K562 (cell line): ENCODE measurements around the gene RAI14. TPM values are rescaled to one million over a fixed set of nuclear protein-coding genes. Genes with fewer than 3 reads are reported as not detected.

Experiments
- KAT8 ChIP-seq: fragments of 450-650 bp; IDR thresholded peaks from 2 replicates; pipeline ENCODE4 v1.6.1; 2016; ENCODE audit warnings: low read depth, mild to moderate bottlenecking
- NFIC ChIP-seq: fragments of 450-650 bp; IDR thresholded peaks from 2 replicates; pipeline ENCODE4 v1.6.1; 2017; ENCODE audit warnings: mild to moderate bottlenecking, inconsistent platforms
- POLR3A ChIP-seq: IDR thresholded peaks from 2 replicates; pipeline ENCODE4 v1.6.1; 2011; ENCODE audit warnings: borderline replicate concordance, mild to moderate bottlenecking, moderate library complexity; ENCODE audit not compliant: insufficient read length, insufficient read depth; ENCODE audit errors: extremely low read depth
- RBBP5 ChIP-seq: fragments of 200-600 bp; sonication (generic); IDR thresholded peaks from 2 replicates; pipeline ENCODE4 v1.6.1; 2012; ENCODE audit warnings: borderline replicate concordance, mild to moderate bottlenecking, low read length, control low read depth, inconsistent platforms; ENCODE audit not compliant: insufficient read depth, poor library complexity, severe bottlenecking
- SMARCB1 ChIP-seq: IDR thresholded peaks from 2 replicates; pipeline ENCODE4 v1.6.1; 2011; ENCODE audit warnings: improper control_type of control experiment, low read depth; ENCODE audit not compliant: insufficient read length
- SMARCE1 ChIP-seq: fragments of 450-650 bp; IDR thresholded peaks from 2 replicates; pipeline ENCODE4 v1.7.1; 2016; ENCODE audit warnings: mild to moderate bottlenecking
- ZC3H11A ChIP-seq: IDR thresholded peaks from 2 replicates; pipeline ENCODE4 v1.6.1; 2012; ENCODE audit warnings: low read depth, low read length, improper control_type of control experiment
- ZNF668 ChIP-seq: fragments of 250-450 bp; sonication (Bioruptor Pico); IDR thresholded peaks from 2 replicates; pipeline ENCODE4 v1.8.0; 2022; ENCODE audit warnings: mild to moderate bottlenecking, inconsistent platforms
- ZNF75A ChIP-seq: fragments of 450-650 bp; formaldehyde crosslinking; IDR thresholded peaks from 2 replicates; pipeline ENCODE4 v1.4.0; 2020; ENCODE audit warnings: mild to moderate bottlenecking
- polyA plus RNA-seq, 8 experiments: library from polyadenylated mRNA; depleted of rRNA in 4 of 8; stranded (reverse) in 5 of 8; unstranded in 3 of 8; fragments of >200 nt; fragmentation: Nextera tagmentation in 2 of 8; fragmentation: Illumina TruSeq in 1 of 8; extraction: Ambion mirVana in 2 of 8; extraction: Trizol in 1 of 8; gene quantifications; 2 replicates each; pipeline versions ENCODE4 v1.2.1 to v1.2.3, GENCODE V29; 2011 to 2014; ENCODE audit warnings: inconsistent platforms in 1 of 8, missing spikeins in 1 of 8
- total RNA-seq, 7 experiments: library from RNA; depleted of rRNA in 6 of 7; stranded (reverse); fragments of >200 nt in 6 of 7; fragmentation: Illumina TruSeq in 2 of 7; extraction: Trizol in 2 of 7; gene quantifications; 2 replicates each; pipeline versions ENCODE4 v1.2.1 to v1.2.3, GENCODE V29; 2011 to 2021; ENCODE audit warnings: low replicate concordance in 1 of 7
- TF ChIP-seq, protein P1 (sequence below): fragments of 200-800 bp; sonication (Bioruptor generic); IDR thresholded peaks from 2 replicates; pipeline ENCODE4 v1.6.1; 2017; ENCODE audit warnings: missing genetic modification characterization, missing compliant biosample characterization
- TF ChIP-seq, protein P2 (sequence below): fragments of 450-650 bp; formaldehyde crosslinking; IDR thresholded peaks from 2 replicates; pipeline ENCODE4 v1.4.0; 2020; ENCODE audit warnings: mild to moderate bottlenecking, mixed read lengths

Gene RAI14
- total and polyA plus RNA-seq, 9 of the 15 experiments (the other 6 are each of a cell fraction or from before 2014, with no cell fraction given): 11.3 to 82.5 (median 34.8) TPM

DNA sequence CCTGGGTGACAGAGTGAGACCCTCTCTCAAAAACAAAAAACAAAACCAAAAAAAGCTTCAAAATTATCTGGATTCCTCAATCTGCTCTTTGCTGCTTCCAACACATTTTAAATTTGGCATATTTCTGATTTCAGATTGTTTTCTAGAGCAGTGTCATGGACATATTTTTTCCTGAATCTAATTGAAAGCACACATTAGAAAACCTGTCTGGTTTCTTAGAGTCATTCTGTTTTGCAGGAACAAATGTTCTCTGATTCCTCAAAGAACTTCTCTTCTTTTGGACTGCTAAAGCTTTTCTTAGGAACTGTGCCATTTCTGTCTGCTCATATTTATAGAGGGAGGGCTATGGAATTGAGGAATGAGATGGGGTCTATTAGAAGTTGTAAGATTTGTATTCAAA, 81.6 kb downstream of the RAI14 start (continued):
- TF ChIP-seq SMARCB1: no peak
- TF ChIP-seq, protein P1, sequence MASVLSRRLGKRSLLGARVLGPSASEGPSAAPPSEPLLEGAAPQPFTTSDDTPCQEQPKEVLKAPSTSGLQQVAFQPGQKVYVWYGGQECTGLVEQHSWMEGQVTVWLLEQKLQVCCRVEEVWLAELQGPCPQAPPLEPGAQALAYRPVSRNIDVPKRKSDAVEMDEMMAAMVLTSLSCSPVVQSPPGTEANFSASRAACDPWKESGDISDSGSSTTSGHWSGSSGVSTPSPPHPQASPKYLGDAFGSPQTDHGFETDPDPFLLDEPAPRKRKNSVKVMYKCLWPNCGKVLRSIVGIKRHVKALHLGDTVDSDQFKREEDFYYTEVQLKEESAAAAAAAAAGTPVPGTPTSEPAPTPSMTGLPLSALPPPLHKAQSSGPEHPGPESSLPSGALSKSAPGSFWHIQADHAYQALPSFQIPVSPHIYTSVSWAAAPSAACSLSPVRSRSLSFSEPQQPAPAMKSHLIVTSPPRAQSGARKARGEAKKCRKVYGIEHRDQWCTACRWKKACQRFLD: no peak
- TF ChIP-seq SMARCE1: no peak
- no peak for TF ChIP-seq ZNF75A (CRISPR knock-in tag)
- TF ChIP-seq RBBP5: no peak
- TF ChIP-seq, protein P2, sequence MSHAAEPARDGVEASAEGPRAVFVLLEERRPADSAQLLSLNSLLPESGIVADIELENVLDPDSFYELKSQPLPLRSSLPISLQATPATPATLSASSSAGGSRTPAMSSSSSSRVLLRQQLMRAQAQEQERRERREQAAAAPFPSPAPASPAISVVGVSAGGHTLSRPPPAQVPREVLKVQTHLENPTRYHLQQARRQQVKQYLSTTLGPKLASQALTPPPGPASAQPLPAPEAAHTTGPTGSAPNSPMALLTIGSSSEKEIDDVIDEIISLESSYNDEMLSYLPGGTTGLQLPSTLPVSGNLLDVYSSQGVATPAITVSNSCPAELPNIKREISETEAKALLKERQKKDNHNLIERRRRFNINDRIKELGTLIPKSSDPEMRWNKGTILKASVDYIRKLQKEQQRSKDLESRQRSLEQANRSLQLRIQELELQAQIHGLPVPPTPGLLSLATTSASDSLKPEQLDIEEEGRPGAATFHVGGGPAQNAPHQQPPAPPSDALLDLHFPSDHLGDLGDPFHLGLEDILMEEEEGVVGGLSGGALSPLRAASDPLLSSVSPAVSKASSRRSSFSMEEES (CRISPR knock-in tag): no peak
- TF ChIP-seq ZC3H11A: no peak
- TF ChIP-seq NFIC: no peak
- TF ChIP-seq ZNF668 (CRISPR knock-in tag): no peak
- no peak for TF ChIP-seq KAT8
- TF ChIP-seq POLR3A: no peak
